HL-60 (cell line): ENCODE results near the gene NDFIP1.

ENCODE experiments used
- DNase-seq, 2 experiments: peaks; one replicate each; pipeline ENCODE4 v3.0.0-alpha.2; 2010 to 2020; ENCODE audit warnings: low read depth in 1 of 2, low spot score in 1 of 2
- H3K27ac ChIP-seq: fragments of 250-450 bp; sonication (Bioruptor Pico); replicated peaks from 2 replicates; pipeline ENCODE4 v1.5.1; 2020; ENCODE audit warnings: mild to moderate bottlenecking, moderate library complexity
- H3K27me3 ChIP-seq: fragments of 250-450 bp; sonication (Bioruptor Pico); 2 replicates; pipeline ENCODE4 v1.5.1; 2021; ENCODE audit warnings: mild to moderate bottlenecking, moderate library complexity; ENCODE audit not compliant: insufficient read depth, poor library complexity, severe bottlenecking
- H3K4me3 ChIP-seq: replicated peaks from 2 replicates; pipeline ENCODE4 v1.5.1; 2011; ENCODE audit warnings: mild to moderate bottlenecking, control low read depth, low read length; ENCODE audit not compliant: insufficient read depth
- GABPA ChIP-seq: IDR thresholded peaks from 2 replicates; pipeline ENCODE4 v1.6.1; 2012; ENCODE audit warnings: low read depth
- POLR2AphosphoS5 ChIP-seq: IDR thresholded peaks from 2 replicates; pipeline ENCODE4 v1.6.1; 2012; ENCODE audit warnings: low read depth
- SPI1 ChIP-seq: IDR thresholded peaks from 2 replicates; pipeline ENCODE4 v1.6.1; 2012; ENCODE audit warnings: low read depth, mild to moderate bottlenecking, borderline replicate concordance
- TF ChIP-seq, protein P1 (sequence below): IDR thresholded peaks from one replicate; pipeline ENCODE4 v1.5.1; 2011; ENCODE audit warnings: low read length, control low read depth, inconsistent platforms; ENCODE audit not compliant: insufficient read depth
- TF ChIP-seq, protein P2 (sequence below): IDR thresholded peaks from 2 replicates; pipeline ENCODE4 v1.6.1; 2012; ENCODE audit warnings: low read depth; ENCODE audit not compliant: insufficient replicate concordance

The NDFIP1 gene

DNA sequence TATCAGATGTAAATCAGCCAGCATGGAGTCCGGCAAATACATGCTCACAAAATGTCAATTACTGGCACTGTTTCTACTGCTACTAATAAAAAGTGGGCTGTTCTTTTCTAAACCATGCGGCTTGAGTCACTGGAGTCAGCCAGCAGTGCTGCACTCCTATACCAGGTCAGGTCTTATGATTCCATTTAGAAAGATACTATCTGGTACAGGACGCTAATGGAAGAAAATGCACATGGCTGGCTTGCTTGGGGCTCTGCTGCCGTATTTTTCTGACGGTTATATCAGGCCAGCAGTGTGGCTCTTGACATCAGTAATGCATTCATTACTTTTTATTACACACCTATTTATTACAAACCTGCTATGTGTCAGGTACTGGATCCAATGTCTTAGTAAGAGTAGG lies 74.3 kb downstream of the NDFIP1 start:
- TF ChIP-seq POLR2AphosphoS5 (no peak), SPI1 (no peak), GABPA (no peak)
- TF ChIP-seq, protein P1, sequence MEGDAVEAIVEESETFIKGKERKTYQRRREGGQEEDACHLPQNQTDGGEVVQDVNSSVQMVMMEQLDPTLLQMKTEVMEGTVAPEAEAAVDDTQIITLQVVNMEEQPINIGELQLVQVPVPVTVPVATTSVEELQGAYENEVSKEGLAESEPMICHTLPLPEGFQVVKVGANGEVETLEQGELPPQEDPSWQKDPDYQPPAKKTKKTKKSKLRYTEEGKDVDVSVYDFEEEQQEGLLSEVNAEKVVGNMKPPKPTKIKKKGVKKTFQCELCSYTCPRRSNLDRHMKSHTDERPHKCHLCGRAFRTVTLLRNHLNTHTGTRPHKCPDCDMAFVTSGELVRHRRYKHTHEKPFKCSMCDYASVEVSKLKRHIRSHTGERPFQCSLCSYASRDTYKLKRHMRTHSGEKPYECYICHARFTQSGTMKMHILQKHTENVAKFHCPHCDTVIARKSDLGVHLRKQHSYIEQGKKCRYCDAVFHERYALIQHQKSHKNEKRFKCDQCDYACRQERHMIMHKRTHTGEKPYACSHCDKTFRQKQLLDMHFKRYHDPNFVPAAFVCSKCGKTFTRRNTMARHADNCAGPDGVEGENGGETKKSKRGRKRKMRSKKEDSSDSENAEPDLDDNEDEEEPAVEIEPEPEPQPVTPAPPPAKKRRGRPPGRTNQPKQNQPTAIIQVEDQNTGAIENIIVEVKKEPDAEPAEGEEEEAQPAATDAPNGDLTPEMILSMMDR: no peak
- TF ChIP-seq, protein P2, sequence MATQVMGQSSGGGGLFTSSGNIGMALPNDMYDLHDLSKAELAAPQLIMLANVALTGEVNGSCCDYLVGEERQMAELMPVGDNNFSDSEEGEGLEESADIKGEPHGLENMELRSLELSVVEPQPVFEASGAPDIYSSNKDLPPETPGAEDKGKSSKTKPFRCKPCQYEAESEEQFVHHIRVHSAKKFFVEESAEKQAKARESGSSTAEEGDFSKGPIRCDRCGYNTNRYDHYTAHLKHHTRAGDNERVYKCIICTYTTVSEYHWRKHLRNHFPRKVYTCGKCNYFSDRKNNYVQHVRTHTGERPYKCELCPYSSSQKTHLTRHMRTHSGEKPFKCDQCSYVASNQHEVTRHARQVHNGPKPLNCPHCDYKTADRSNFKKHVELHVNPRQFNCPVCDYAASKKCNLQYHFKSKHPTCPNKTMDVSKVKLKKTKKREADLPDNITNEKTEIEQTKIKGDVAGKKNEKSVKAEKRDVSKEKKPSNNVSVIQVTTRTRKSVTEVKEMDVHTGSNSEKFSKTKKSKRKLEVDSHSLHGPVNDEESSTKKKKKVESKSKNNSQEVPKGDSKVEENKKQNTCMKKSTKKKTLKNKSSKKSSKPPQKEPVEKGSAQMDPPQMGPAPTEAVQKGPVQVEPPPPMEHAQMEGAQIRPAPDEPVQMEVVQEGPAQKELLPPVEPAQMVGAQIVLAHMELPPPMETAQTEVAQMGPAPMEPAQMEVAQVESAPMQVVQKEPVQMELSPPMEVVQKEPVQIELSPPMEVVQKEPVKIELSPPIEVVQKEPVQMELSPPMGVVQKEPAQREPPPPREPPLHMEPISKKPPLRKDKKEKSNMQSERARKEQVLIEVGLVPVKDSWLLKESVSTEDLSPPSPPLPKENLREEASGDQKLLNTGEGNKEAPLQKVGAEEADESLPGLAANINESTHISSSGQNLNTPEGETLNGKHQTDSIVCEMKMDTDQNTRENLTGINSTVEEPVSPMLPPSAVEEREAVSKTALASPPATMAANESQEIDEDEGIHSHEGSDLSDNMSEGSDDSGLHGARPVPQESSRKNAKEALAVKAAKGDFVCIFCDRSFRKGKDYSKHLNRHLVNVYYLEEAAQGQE: no peak
- DNase-seq: no peak
- H3K27me3 ChIP-seq: peaks cover 2% of the 10 kb centered on the region

DNA sequence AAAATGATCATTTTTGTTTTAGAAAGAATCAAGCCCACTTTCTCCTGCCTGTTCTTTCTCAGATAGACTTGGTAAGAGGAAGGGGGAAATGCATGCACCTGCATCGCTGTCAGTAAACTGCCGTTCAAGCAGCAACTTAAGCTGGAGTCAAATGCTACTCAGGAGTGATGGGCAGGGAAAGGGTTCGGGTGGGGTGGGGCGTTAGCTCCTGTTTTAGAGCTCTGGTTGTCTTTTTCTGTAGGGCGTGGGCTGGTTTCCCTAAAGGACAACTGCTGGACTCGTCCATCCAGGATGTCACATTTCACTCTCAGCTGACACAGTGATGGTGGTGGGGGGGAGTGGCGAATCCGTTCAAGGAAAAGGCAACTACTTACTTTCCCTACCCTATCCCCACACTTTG lies 75.0 kb downstream of the NDFIP1 start:
- Histone ChIP-seq H3K4me3 (no peak overlapping the region), H3K27ac (no peak overlapping the region), H3K27me3 (peaks cover 2% of the 10 kb centered on the region)
- DNase-seq: no peak
- TF ChIP-seq POLR2AphosphoS5: no peak
- TF ChIP-seq SPI1: no peak
- TF ChIP-seq, protein P2: no peak
- no peak for TF ChIP-seq GABPA
- TF ChIP-seq, protein P1: no peak

More for the DNA sequence above, 74.3 kb downstream of the NDFIP1 start:
- Histone ChIP-seq H3K4me3 (no peak overlapping the region), H3K27ac (no peak overlapping the region)

DNA sequence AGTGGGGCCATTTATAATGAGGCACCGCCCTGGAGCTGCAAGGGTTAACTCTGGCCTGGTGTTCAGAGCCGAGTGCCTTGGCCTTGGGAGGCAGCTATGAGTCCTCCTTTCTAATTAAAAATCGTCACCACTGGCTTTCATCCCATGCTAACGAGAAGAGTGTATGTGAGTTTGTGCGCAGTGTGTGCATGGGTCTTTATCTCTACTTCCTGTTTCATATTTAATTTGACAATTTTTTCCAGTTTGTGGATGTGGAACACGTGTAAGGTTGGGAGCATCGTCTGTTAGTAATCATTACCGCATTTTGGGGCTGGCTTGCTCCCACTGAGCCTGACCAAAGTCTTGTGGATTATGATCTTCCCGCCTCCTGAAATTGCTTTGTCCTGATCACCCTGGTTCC lies 76.4 kb downstream of the NDFIP1 start:
- Histone ChIP-seq H3K27me3 (peaks cover 2% of the 10 kb centered on the region), H3K4me3 (no peak overlapping the region), H3K27ac (no peak overlapping the region)
- TF ChIP-seq SPI1: no peak
- TF ChIP-seq, protein P2: no peak
- no peak for TF ChIP-seq GABPA
- TF ChIP-seq, protein P1: no peak
- TF ChIP-seq POLR2AphosphoS5: no peak
- DNase-seq: no peak
